ENCODE results near the gene PROSER2.

The PROSER2 gene

GRCh38 chr10:11783558-11783865, 39.6 kb upstream of the PROSER2 start:
- Histone ChIP-seq H3F3A (ENCODE audit: control insufficient read depth, insufficient read depth) (no peaks in the 10 kb centered on the region), H3K4me1 (ENCODE audit: control insufficient read depth, low read length) (no peaks in the 10 kb centered on the region), H3K4me3 (ENCODE audit: low read length) (no peak overlapping the region), H3K36me3 (ENCODE audit: control insufficient read depth, low read length) (no peaks in the 10 kb centered on the region), H3K9me2 (replicated peaks; ENCODE audit: control insufficient read depth, low read length) (no peaks in the 10 kb centered on the region), H3K4me2 (ENCODE audit: low read length) (no peak overlapping the region), H3K9me3 (ENCODE audit: control insufficient read depth, insufficient read depth, low read length) (no peaks in the 10 kb centered on the region), H3K79me2 (ENCODE audit: control insufficient read depth, low read length) (no peaks in the 10 kb centered on the region), H4K20me1 (ENCODE audit: control insufficient read depth, insufficient read depth, low read depth, low read length) (no peaks in the 10 kb centered on the region), H3K27ac (ENCODE audit: low read depth, low read length) (no peak overlapping the region), H3K27me3 (ENCODE audit: control insufficient read depth, low read length) (peaks cover 10% of the 10 kb centered on the region)
- TF ChIP-seq CTCF (IDR thresholded peaks at IDR 0.05; ENCODE audit: low read depth, low read length, poor library complexity, severe bottlenecking) (no peak), EZH2phosphoT487 (IDR thresholded peaks at IDR 0.05; ENCODE audit: borderline replicate concordance, low read length) (no peak)

GRCh38 chr10:11787374-11787773, 35.8 kb upstream of the PROSER2 start:
- Histone ChIP-seq H3K79me2 (ENCODE audit: control insufficient read depth, low read length) (no peaks in the 10 kb centered on the region), H3K9me2 (replicated peaks; ENCODE audit: control insufficient read depth, low read length) (no peaks in the 10 kb centered on the region), H3K9me3 (ENCODE audit: control insufficient read depth, insufficient read depth, low read length) (no peaks in the 10 kb centered on the region), H3K4me2 (ENCODE audit: low read length) (no peak overlapping the region), H3K36me3 (ENCODE audit: control insufficient read depth, low read length) (no peaks in the 10 kb centered on the region), H3K4me1 (ENCODE audit: control insufficient read depth, low read length) (no peaks in the 10 kb centered on the region), H4K20me1 (ENCODE audit: control insufficient read depth, insufficient read depth, low read depth, low read length) (no peaks in the 10 kb centered on the region), H3K27me3 (ENCODE audit: control insufficient read depth, low read length) (peaks cover 10% of the 10 kb centered on the region), H3F3A (ENCODE audit: control insufficient read depth, insufficient read depth) (no peaks in the 10 kb centered on the region), H3K4me3 (ENCODE audit: low read length) (no peak overlapping the region), H3K27ac (ENCODE audit: low read depth, low read length) (no peak overlapping the region)
- no peak for TF ChIP-seq EZH2phosphoT487 (IDR thresholded peaks at IDR 0.05; ENCODE audit: borderline replicate concordance, low read length)
- TF ChIP-seq CTCF (IDR thresholded peaks at IDR 0.05; ENCODE audit: low read depth, low read length, poor library complexity, severe bottlenecking): no peak

GRCh38 chr10:11787846-11788245, 35.3 kb upstream of the PROSER2 start:
- H3K4me2 ChIP-seq (ENCODE audit: low read length): no peak overlapping the region
- H3K4me3 ChIP-seq (ENCODE audit: low read length): no peak overlapping the region
- TF ChIP-seq EZH2phosphoT487 (IDR thresholded peaks at IDR 0.05; ENCODE audit: borderline replicate concordance, low read length) (no peak), CTCF (IDR thresholded peaks at IDR 0.05; ENCODE audit: low read depth, low read length, poor library complexity, severe bottlenecking) (no peak)
- H3K36me3 ChIP-seq (ENCODE audit: control insufficient read depth, low read length): no peaks in the 10 kb centered on the region
- H3K79me2 ChIP-seq (ENCODE audit: control insufficient read depth, low read length): no peaks in the 10 kb centered on the region
- no peaks in the 10 kb centered on the region for H3K4me1 ChIP-seq (ENCODE audit: control insufficient read depth, low read length)
- H3K9me2 ChIP-seq (replicated peaks; ENCODE audit: control insufficient read depth, low read length): no peaks in the 10 kb centered on the region
- peaks cover 10% of the 10 kb centered on the region for H3K27me3 ChIP-seq (ENCODE audit: control insufficient read depth, low read length)
- H3K9me3 ChIP-seq (ENCODE audit: control insufficient read depth, insufficient read depth, low read length): no peaks in the 10 kb centered on the region
- no peak overlapping the region for H3K27ac ChIP-seq (ENCODE audit: low read depth, low read length)
- no peaks in the 10 kb centered on the region for H4K20me1 ChIP-seq (ENCODE audit: control insufficient read depth, insufficient read depth, low read depth, low read length)
- H3F3A ChIP-seq (ENCODE audit: control insufficient read depth, insufficient read depth): no peaks in the 10 kb centered on the region

GRCh38 chr10:11789306-11789705, 33.9 kb upstream of the PROSER2 start:
- H3K79me2 ChIP-seq (ENCODE audit: control insufficient read depth, low read length): no peaks in the 10 kb centered on the region
- H3K4me2 ChIP-seq (ENCODE audit: low read length): no peak overlapping the region
- H3F3A ChIP-seq (ENCODE audit: control insufficient read depth, insufficient read depth): no peaks in the 10 kb centered on the region
- no peaks in the 10 kb centered on the region for H4K20me1 ChIP-seq (ENCODE audit: control insufficient read depth, insufficient read depth, low read depth, low read length)
- H3K4me1 ChIP-seq (ENCODE audit: control insufficient read depth, low read length): no peaks in the 10 kb centered on the region
- no peaks in the 10 kb centered on the region for H3K36me3 ChIP-seq (ENCODE audit: control insufficient read depth, low read length)
- no peaks in the 10 kb centered on the region for H3K9me2 ChIP-seq (replicated peaks; ENCODE audit: control insufficient read depth, low read length)
- no peak for TF ChIP-seq EZH2phosphoT487 (IDR thresholded peaks at IDR 0.05; ENCODE audit: borderline replicate concordance, low read length)
- TF ChIP-seq CTCF (IDR thresholded peaks at IDR 0.05; ENCODE audit: low read depth, low read length, poor library complexity, severe bottlenecking): no peak
- no peak overlapping the region for H3K27ac ChIP-seq (ENCODE audit: low read depth, low read length)
- H3K27me3 ChIP-seq (ENCODE audit: control insufficient read depth, low read length): peaks cover 10% of the 10 kb centered on the region
- H3K4me3 ChIP-seq (ENCODE audit: low read length): no peak overlapping the region
- no peaks in the 10 kb centered on the region for H3K9me3 ChIP-seq (ENCODE audit: control insufficient read depth, insufficient read depth, low read length)
